ENCODE results near the gene ZGLP1.

ZGLP1 gene

DNA sequence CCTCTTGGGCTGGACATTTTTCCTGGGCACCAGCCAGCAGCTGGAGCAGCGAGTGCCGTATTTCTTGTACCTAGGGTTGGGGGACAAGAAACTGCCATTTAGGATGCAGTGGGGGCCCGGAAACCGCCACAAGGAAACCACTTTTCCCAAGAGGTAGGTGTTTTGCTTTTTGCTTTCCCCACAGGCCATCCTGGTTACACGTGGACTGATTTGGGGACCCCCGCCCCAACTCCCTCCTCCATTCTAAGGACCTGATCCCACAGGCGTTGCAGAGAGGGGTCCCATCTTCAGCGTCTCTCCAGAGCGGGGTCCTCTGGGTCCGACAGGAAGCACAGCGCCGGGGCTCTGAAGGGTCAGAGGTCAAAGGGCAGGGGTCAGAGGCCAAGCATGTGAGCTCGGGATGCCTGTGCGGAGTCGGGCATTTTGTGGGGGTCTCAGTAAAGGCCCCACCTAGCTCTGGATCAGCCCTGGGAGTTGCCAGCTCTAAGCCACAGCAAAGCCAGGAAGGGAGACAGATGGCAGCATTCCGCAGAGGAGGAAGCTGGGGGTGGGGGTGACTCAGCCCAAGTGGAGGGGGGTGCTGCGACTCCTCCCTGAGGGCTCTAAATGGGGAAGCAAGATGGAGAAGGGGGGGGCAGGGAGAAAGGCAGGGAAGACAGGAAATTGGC, 4.3 kb downstream of the ZGLP1 start:
- in situ Hi-C loops (cut with MboI; ENCODE audit: low sequenced_read_pairs, unreplicated experiment) = no loop called here
- TF ChIP-seq, protein P1, sequence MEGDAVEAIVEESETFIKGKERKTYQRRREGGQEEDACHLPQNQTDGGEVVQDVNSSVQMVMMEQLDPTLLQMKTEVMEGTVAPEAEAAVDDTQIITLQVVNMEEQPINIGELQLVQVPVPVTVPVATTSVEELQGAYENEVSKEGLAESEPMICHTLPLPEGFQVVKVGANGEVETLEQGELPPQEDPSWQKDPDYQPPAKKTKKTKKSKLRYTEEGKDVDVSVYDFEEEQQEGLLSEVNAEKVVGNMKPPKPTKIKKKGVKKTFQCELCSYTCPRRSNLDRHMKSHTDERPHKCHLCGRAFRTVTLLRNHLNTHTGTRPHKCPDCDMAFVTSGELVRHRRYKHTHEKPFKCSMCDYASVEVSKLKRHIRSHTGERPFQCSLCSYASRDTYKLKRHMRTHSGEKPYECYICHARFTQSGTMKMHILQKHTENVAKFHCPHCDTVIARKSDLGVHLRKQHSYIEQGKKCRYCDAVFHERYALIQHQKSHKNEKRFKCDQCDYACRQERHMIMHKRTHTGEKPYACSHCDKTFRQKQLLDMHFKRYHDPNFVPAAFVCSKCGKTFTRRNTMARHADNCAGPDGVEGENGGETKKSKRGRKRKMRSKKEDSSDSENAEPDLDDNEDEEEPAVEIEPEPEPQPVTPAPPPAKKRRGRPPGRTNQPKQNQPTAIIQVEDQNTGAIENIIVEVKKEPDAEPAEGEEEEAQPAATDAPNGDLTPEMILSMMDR (IDR thresholded peaks at IDR 0.05; ENCODE audit: borderline replicate concordance, control extremely low read depth, extremely low read depth, insufficient read depth, missing control alignments) = no peak
- no peak for DNase-seq (ENCODE audit: low spot score)

DNA sequence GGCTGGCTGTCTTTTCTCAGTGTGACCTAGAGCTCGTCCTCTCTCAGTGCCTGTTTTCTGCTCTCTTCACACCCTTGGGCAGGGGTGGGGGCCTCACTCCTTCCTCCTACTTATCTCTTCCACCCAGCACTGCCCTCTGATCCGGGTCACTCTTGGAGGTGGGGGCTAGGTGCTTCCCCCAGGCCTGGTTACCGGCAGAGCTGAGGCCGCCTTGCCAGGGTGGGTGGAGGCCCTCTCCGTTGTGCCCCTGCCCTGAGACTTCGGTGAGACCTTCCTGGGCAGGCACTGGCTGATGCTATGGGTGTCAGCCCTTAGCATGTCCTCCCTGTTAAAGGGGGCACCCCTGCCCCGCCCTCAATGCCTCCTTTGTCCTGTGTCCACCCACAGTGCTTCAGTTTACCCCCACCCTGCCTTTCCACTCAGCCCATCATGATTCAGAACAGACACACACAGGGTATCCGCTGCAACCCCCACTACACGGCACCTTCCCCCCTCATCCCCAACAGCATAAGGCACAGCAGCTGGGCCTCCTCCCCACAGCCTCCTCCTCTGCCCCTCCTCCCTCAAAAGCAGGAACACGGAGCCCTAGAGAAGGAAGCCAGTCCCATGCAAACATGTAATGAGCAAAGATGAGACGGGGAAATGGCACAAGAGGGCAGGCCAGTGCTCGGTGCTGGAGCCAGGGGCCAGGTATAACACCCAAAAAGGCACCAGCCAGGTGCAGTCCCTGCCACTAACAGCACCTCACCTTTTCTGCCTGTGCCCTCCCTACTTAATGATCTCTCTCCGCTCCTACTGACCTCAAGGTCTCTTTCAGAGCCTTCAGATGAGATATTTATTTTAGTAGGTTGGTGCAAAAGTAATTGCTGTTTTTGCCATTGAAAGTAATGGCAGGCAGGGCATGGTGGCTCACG, 9.8 kb downstream of the ZGLP1 start:
- in situ Hi-C loops (cut with MboI; ENCODE audit: low sequenced_read_pairs, unreplicated experiment) = no loop called here
- DNase-seq (ENCODE audit: low spot score) = no peak

DNA sequence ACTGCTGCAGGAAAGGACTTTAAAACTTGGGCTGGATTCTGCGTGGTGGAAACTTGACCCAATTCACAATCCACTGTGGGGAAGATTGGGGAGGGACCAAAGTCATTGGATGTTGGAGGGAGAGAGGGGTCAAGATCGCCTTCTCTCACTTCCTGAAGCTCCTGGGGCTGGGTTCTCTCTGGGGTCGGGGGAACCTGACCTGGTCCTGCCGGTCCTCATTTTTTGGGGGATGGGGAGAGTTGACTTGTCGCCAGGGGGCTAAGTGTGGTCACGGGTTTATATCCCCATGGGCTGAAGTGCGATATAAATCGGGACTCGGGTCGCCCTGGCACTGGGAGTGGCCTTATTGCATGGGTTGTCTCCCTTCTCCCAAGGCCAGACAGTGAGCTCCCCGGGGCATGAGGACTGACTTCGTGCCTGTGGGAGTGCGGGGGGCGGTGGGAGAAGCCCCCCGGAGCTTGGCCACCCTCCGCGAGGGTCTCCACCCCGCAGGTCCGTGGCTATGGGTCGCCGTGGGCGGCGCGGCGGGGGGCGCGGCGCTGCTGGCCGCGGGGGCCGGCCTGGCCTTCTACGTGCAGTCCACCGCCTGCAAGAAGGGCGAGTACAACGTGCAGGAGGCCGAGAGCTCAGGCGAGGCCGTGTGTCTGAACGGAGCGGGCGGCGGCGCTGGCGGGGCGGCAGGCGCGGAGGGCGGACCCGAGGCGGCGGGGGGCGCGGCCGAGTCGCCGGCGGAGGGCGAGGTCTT, 13.6 kb downstream of the ZGLP1 start:
- in situ Hi-C loops (cut with MboI; ENCODE audit: low sequenced_read_pairs, unreplicated experiment) = no loop called here
- no peak for DNase-seq (ENCODE audit: low spot score)
- TF ChIP-seq, protein P1 (IDR thresholded peaks at IDR 0.05; ENCODE audit: borderline replicate concordance, control extremely low read depth, extremely low read depth, insufficient read depth, missing control alignments) = no peak

More for the DNA sequence above, 9.8 kb downstream of the ZGLP1 start:
- TF ChIP-seq, protein P1 (IDR thresholded peaks at IDR 0.05; ENCODE audit: borderline replicate concordance, control extremely low read depth, extremely low read depth, insufficient read depth, missing control alignments) = no peak

DNA sequence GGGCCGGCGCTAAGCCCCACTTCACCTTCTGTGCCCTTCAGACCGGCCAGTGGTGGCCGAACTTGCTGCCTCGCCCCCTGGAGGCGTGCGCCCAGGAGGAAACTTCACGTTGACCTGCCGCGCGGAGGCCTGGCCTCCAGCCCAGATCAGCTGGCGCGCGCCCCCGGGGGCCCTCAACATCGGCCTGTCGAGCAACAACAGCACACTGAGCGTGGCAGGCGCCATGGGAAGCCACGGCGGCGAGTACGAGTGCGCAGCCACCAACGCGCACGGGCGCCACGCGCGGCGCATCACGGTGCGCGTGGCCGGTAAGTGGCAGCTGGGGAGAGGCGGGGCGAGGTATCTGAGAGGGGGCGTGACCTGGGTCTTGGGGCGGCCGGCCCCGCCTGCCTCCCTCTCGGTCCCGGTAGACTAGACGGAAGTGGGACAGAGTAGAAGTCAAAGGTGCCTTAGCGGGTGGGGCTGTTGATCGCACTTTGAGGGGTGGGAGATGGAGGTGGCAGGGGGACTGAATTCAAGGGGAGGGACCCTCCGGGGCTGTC, 14.2 kb downstream of the ZGLP1 start:
- peak; percentile 88 for DNase-seq (ENCODE audit: low spot score)
- in situ Hi-C loops (cut with MboI; ENCODE audit: low sequenced_read_pairs, unreplicated experiment) = no loop called here
- TF ChIP-seq, protein P1 (IDR thresholded peaks at IDR 0.05; ENCODE audit: borderline replicate concordance, control extremely low read depth, extremely low read depth, insufficient read depth, missing control alignments) = no peak

DNA sequence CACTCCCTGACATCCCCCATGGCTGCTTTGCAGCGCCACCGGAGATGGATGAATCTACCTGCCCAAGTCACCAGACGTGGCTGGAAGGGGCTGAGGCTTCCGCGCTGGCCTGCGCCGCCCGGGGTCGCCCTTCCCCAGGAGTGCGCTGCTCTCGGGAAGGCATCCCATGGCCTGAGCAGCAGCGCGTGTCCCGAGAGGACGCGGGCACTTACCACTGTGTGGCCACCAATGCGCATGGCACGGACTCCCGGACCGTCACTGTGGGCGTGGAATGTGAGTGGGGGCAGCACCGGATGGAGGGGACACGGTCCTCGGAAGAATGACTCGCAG, 15.3 kb downstream of the ZGLP1 start:
- TF ChIP-seq, protein P1 (IDR thresholded peaks at IDR 0.05; ENCODE audit: borderline replicate concordance, control extremely low read depth, extremely low read depth, insufficient read depth, missing control alignments) = no peak
- in situ Hi-C loops (cut with MboI; ENCODE audit: low sequenced_read_pairs, unreplicated experiment) = no loop called here
- DNase-seq (ENCODE audit: low spot score) = no peak
